ELR (cell line): ENCODE data around the gene IRF2.

ENCODE experiments used
- DNase-seq: peaks from one replicate; pipeline ENCODE4 v3.0.0-alpha.2; 2015; ENCODE audit warnings: low read depth

Gene IRF2

GRCh38 chr4:184473499-184474262 lies 669 bp downstream of the IRF2 start:
- peak; percentile 48 for DNase-seq

- peak; percentile 76 for DNase-seq
Measured at GRCh38 chr4:184472614-184473498, 1.5 kb downstream of the IRF2 start.

DNA sequence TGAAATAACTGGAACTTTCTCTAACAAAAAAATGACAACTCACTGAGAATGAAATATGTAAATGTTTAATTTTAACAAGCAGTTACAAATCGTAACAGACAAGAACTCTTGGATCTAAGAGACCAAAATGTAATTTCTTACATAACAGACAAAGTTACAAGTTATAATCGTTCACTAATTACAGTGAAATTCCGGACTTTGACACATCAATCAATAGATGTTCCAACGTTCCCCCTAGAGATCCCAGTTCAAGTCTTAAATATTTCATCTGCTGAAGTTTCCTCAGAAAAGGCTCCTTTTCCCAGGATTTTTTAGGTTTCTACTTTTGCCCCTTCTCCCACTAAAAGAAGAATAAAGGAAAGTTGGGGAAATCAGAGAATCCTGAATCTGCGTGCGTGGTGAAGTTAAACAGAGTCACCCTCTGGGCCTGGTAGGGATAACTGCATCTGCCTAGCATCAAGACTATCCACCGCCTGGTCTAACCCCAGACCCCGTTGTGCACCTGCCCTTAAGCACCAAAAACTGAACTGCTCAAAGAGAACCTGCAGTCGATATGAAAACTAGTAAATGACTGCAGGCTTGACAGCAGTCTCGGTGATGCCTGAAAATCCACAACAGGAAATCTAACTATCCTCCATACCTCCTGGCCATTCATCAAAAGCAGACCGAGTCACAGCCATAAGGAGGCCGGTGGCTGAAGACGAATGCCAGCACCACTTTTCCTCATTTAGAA lies 2.3 kb downstream of the IRF2 start:
- DNase-seq, result no peak

DNA sequence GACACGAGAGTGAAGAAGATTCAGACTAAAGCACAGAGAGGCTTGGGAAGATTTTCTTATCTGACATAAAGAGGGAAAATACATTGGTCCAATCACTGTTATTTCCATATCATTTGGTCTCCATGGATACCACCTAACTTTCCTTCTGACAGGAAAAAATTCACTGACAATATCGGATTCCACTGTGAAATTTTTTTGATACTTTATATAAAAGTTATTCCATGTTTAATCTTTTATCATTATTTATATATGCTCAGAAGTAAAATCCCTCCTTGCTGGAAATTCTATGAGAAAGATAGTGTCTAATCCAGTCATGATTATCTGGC lies 3.6 kb downstream of the IRF2 start:
- DNase-seq, result no peak

- no peak for DNase-seq
Measured at GRCh38 chr4:184466634-184467033, 7.7 kb downstream of the IRF2 start.

DNA sequence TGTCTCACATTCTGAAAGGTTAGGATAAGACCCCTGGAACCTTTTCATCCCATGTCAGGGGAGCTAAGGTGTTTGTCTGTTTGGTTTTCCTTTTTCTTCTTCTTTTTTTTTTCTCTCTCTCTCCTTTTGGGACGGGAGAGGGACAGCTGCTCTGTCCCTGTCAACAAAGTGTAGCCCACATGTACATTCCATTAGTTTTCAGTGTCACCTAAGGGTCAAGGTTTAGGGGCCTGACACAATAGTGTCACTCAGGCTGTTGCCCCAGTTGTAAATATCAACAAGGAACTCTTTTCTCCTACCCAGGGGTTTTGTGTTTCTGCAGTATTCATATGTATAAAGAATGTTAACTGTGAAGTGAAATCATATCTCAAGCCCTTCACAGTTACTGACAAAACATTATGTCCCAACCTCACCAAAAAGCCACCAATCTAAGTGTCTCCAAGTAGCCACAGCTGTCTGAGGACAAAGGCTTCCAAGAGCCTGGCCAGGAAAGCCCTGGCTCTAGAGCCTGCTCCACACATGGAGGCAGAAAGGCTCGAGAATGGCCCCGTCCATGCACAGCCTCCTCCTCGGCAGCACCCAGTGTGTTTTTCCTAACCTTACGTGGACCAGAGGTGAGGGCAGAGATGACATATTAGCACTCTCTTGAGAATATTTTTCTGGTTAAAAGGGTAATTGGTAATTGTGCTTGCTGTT lies 9.4 kb downstream of the IRF2 start:
- DNase-seq, result no peak

DNA sequence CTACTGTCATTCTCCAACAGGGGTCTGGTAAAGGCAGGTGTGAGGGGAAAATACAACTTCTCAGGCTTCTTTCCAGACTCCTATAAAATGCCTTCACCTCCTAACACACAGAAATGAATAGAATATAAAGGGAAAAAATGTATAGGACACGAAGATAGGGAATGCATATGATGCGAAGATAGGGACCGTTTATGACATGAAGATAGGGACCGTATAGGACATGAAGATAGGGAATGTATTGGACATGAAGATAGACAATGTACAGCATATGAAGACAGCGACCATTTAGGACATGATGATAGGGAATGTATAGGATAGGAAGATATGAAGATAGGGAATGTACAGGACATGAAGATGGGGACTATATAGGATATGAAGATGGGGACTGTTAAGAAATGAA lies 10.5 kb downstream of the IRF2 start:
- DNase-seq, result no peak

- DNase-seq, result no peak
Measured at GRCh38 chr4:184463158-184463557, 11.2 kb downstream of the IRF2 start.

GRCh38 chr4:184462724-184463123 lies 11.6 kb downstream of the IRF2 start:
- no peak for DNase-seq

- no peak for DNase-seq
Measured at GRCh38 chr4:184461711-184462441, 12.5 kb downstream of the IRF2 start.

DNA sequence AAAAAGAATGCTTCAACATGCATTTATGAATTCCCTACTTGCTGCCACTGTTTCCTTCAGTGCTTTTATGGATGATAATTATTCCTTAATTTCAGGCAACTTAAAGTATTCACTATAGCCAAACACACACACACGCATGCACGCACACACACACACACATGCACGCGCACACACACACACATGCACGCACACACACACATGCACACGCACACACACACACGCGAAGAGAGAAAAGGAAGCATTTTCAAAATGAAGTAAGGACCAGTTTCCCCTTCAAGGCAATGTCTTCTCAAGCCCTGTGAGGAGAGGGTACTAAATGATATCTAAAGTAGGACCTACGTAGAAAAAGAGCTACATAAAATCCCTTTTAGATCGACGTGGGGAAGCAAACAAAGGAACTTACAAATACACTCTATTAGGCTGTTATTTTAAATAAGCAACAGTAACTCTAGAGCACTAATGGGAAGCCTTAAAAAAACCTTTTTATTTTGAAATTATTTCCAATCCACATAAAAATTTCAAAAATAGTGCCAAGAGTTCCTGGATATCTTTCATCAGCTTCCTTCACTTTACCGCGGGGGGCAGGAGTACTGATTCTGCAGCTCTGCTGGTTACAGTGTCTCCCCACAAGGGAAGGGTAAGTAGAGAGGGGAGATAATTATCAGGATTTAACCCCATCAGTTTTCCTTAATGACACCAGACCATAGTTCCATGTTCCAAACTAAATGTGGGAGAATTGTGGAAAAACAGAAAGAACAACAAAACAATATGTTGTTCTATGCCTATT lies 13.7 kb downstream of the IRF2 start:
- no peak for DNase-seq

DNA sequence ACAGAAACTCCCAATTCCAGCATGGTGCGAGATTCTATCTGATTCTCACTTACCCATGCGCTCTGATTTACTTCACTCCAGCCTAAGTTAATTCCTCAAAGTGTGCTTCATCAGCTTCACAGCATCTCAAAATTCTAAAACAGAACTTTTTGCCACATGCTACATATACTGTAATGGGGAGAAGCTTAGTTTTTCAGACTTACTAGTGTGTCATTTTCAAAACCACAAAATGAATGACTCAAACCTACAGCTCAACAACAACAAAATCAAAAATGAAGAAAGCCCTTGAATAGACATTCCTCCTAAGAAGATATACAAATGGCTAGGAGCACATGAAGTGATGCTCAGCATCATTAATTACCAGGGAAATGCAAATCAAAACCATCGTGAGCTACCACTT lies 14.9 kb downstream of the IRF2 start:
- DNase-seq, result peak; percentile 74

DNA sequence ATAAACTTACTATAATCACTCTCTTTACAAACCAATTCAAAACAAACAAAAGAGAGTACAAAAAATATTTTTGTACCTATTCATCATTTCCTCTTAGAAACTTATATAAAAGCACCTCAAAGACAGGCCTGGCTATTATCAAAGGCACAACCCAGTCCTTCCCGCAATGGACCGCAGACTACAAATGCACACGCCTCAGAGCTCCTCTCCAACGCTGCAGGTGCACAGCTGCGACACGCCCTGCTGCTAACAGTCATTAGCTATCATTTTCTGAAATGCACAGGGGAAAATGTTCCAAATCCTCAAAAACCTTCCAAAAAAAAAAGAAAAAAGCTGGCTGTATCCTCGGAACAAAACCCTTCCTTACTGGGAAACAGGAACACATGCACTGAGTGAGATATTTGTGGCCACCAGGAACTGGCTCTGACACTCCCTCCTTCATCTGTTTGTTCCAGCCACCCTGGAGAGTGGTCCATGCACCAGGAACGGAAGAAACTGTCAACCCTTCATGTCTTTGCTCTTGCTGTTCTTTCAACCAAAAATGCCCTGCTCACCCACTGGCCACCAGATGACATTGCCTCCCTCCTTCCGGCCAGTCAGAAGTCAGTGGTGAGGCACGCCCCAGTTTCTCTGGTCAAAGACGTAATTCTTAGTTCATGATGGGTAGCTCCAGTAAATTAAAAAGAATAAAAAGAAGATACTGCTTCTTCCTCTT lies 16.7 kb downstream of the IRF2 start:
- DNase-seq, result no peak

DNA sequence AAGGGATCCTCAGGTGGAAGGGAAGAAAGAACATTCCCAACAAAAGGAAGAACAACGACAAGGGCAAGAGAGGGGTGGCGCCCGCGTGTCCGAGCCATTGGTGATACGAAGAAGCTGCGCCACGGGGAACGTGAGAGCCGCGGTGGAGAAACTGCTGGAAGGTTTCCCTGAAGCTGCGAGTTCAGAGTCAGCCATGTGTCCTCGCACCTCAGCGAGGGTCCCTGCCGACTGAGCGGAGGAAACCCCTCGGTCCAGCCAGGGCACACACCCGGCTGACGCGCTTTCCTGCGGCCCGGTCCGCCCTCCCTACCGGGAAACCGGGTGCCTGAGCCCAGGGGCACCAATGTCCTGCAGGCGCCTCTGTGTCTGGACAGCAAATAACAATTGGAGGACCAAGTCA lies 18.0 kb downstream of the IRF2 start:
- no peak for DNase-seq

GRCh38 chr4:184455299-184455698 lies 19.1 kb downstream of the IRF2 start:
- DNase-seq, result no peak

DNA sequence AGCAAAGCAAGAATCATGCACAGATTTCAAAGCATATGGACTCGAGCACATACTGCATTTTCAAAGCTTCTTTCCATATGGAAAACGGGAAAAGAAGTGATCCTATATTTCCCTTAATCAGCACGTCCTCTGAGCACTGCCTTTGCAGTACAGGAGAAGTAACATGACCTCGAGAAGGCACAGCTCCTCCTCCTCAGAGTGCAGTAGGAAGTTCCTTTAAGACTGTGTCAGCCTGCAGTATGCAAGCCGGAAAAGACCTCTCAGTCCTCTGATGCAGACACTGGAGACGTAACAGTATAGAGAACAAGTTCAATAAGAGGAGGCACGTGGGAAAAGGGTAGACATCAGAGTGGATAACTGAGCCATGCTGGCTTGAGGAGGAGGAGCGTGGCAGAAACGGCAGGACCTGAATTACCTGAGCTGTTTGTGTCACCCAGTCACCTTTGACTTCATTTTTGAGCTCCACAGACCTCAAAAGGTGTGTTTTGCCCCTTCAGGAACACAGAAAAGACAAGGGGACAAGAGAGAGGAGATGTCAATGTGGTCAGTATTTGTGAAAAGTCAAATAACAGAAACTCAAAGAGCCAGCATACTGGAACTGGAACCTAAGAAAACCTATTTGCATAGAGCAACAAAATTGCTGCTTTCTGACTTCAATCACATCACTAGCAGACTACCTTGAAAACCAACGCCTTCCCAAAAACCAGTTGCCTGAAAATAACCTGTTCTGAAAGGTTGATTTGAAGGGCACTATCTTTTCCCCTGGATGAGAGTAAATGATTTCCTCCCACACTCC lies 20.8 kb downstream of the IRF2 start:
- DNase-seq, result peak; percentile 88

- DNase-seq, result no peak
Measured at GRCh38 chr4:184452740-184453139, 21.6 kb downstream of the IRF2 start.

GRCh38 chr4:184451726-184452125 lies 22.6 kb downstream of the IRF2 start:
- no peak for DNase-seq
